Stimulated activated CD4-positive, alpha-beta T cell treated with anti-CD3 and anti-CD28 coated beads, Interleukin-12 subunit alpha, Interleukin-12 subunit beta, amount 100 ng/mL, for 4 hours (primary cell): ENCODE results near the gene DNAJC18.

Experiments
- DNase-seq: peaks from one replicate; pipeline ENCODE4 v3.0.0-alpha.2; 2020

DNAJC18 gene

DNA sequence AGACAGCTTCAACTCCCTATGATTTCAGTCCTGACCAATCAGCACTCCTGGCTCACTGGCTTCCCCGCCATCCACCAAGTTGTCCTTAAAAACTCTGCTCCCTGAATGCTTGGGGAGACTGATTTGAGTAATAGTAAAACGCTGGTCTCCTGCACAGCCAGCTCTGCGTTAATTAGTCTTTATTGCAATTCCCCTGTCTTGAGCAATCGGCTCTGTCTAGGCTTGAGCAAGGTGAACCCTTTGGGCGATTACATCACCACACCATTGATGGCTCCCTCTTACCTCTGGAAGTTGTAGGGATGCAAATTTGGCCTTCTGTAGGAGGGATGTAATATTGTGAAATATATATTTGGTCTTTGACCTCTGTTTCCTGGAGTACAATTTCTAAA is 53.3 kb downstream of the DNAJC18 start:
- DNase-seq = no peak

GRCh38 chr5:139385061-139386049 is 54.0 kb downstream of the DNAJC18 start:
- no peak for DNase-seq

DNA sequence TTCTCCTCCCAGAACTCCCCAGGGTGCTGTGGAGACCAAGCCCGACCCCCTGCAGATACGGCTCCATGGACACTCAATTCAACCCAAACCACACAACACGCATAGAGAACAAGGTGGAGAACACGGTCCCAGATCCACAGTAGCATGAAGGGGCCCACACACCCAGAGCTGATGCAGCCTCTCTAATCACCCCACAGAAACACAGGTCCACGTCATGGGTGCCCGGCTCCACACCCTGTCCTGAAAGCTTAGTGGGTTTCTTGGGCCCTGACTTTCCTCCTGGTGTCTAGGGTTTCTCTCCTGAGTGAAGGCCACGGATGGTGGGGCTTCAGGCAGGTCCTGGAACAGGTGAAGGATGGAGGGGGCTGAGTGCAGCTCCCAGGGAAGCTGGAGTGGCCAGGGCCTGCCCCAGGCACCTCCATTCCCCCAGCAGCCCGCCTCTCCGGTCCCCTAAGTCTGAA is 54.7 kb downstream of the DNAJC18 start:
- DNase-seq = no peak

- no peak for DNase-seq
Observed at GRCh38 chr5:139383993-139384590, 55.2 kb downstream of the DNAJC18 start.

DNA sequence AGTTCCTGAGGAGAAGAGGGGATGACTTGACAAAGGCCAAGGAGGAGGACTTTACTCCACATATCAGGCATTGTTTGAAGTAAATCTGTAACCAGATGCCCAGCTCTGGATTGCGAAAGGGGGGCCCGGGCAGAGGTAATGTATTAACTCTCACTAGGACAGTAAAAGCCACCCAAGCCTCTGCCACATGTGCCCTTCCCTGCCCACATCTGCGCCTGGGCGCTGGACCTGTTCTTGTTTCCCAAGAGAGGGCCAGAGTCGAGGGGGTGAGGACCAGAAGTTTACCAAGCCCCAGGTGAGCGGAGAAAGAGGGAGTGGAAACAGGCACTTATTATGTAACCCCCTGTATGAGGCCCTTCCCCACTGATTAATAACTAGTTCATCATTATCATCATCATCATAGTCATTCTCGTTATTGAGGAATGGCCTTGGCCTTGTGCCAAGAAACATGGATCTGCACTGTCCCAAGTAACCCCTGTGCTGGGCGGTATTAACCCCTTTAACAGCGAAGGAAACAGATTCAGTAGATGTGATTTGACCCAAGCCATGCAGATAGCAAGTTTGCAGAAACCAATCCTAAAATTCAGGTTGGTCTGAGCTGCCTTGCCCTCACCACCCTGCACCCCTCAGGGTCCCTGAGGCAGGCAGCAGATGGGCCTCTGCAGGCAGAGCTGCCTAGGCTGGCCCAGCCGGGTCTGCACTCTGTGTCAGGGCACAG is 55.9 kb downstream of the DNAJC18 start, which contains the start of gene SLC23A1:
SLC23A1 (minus strand) TSS at position 23 of the 718 bp plus-strand sequence. CDS start 44 bp downstream, outside the sequence.
- DNase-seq = no peak

- no peak for DNase-seq
Observed at GRCh38 chr5:139382807-139383206, 56.5 kb downstream of the DNAJC18 start.

DNA sequence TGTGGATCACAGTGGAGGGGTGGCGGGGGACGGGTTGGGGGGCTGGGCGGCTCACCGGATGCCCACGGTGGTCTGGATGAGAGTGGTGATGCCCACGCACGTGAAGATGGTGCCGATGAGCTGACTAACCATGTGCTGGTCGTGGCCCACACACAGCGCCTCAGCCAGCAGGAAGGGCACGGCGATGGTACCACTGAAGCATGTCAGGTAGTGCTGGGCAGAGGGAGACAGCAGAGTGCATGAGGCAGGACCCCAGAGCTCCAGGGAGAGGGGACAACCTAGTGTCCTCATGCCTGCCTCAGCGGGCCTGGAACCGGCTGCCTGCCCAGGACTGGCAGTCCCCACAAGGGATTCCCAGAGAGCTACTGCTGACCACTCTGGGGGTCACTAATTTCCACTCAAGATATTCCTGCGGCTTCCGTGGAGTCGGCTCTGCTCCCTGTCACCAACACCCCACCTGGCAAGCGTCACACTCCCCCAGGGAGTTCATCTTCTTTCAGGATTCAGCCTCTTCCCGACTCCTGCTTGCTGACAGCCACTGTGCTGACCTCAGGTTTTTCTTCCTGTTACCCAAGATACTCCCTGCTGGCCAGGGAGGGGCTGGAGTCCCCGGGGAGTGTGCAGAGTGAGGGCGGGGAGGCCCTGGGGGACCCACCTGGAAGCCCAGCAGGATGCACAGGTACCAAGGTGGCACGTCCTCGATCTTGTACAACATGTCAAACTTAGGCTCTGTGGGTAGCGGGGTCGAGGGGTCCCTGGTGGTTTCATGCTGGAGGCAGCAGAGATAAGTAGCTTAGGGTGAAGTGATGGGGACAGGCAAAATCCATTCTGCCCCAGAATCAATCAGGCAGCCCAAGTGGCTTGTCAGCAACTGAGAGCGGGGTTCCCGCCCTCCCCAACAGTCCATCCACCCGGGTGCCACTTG is 57.2 kb downstream of the DNAJC18 start:
- no peak for DNase-seq

GRCh38 chr5:139379626-139380449 is 59.5 kb downstream of the DNAJC18 start:
- DNase-seq = no peak

GRCh38 chr5:139378941-139379361 is 60.4 kb downstream of the DNAJC18 start:
- no peak for DNase-seq

DNA sequence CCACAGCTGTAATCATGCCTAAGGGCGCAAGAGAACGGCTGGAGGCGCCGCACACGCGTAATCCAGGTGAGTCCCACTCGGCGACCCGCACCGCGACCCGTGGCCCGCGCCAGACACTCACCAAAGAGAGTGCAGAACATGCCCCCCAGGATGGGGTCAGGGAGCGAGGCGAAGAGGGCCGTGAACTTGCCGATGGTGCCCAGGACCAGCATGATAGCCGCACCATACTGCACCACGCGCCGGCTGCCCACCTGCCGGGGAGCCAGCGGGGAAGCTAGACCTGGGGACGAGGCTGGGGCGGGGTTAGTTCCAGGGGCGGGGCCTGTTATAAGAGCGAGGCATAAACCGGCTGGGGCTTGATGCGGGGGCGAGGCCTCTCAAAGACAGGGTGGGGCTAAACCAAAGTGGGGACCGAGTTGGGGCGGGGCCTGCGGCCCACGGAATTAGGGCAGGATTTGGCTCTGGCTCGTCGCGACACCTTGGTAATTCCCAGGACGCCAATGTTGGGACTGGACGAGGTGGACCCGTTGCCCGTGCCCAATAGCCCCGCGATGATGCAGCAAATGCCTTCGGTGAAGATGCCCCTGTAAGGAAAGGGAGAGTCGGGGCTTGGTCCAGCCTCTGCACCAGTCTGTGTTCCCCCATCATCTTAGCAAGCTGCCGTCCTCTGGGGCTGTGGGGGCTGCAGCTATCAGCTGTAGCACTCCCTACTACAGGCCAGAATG is 61.1 kb downstream of the DNAJC18 start:
- DNase-seq = no peak

DNA sequence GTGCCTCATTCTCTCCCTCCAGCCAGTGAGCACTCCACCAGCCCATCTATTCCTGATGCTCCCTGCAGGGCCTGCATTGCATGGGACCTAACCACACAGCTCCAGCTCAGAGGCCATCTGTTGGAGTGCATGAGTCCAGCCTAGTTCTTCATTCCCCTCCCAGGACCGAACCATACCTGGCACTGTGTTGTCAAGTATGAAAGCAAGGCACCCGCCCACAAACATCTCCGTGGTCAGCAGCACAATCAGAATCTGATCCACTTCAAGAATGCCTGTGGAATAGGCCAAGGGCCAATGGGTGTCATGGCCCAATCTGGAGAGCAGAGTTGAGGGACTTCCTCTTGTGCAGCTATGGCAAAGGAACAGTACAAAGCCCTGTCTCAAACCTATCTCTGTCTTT is 62.1 kb downstream of the DNAJC18 start:
- no peak for DNase-seq

- no peak for DNase-seq
Observed at GRCh38 chr5:139376364-139376763, 63.0 kb downstream of the DNAJC18 start.

GRCh38 chr5:139374909-139375308 is 64.4 kb downstream of the DNAJC18 start:
- no peak for DNase-seq

DNA sequence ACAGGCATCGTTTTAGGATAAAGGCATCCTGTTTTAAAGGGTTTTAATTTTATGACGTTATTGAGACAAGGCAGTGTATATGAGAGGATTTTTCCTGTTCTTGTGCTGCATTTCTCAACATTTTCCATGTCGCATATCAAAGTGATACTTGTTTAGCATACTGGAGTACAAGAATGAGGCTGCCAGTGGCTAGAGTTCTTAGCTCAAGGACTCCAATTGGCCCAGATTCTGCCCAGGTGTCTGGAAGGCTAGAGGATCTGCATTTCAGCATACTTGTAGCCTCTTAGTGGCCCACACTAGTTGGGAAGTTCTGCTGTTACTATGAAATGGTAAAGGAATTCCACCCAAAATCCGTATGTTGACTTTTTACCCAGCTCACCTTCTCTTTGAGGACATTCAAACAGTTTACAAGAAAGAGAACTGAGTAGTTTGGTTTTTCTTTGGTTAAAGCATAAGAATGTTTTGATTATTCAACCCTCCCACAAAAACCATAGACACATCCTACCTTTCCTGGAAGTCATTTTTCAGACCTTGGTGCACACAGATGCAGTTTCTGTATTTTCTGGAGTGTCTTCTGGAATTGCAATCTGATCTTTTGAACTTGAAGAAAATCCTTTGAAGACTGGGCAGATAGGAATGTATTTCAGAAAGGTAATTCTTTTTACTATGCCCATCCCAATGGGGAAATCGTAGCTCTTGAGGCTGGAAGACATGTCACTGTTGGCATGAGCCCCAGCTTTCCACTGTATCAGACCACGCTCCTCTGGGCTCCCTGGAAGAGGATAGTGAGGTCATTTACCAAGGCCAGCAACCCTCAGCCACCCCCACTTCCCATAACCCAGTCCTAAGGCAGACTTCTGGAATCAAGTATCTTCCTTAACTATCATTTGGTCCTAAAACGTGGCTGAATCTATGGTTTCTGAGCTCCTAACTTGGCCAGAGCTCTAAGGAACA is 67.6 kb downstream of the DNAJC18 start:
- no peak for DNase-seq

- DNase-seq = no peak
Observed at GRCh38 chr5:139369181-139369580, 70.1 kb downstream of the DNAJC18 start.

DNA sequence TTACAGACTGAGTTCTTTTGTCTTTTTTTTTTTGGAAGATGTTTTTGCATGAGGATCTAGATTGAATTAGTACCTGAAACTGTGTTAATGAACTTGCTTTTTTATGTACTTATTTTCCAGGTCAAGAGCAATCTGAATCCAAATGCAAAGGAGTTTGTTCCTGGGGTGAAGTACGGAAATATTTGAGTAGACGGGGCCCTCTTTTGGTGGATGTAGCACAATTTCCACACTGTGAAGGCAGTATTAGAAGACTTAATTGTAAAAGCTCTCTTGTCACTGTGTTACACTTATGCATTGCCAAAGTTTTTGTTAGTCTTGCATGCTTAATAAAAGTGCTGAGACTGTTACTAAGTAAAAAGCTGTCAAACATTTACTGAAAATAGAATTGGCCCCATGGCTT is 70.7 kb downstream of the DNAJC18 start:
- DNase-seq = no peak

- no peak for DNase-seq
Observed at GRCh38 chr5:139364466-139364865, 74.9 kb downstream of the DNAJC18 start.

GRCh38 chr5:139363937-139364336 is 75.4 kb downstream of the DNAJC18 start:
- DNase-seq = no peak

DNA sequence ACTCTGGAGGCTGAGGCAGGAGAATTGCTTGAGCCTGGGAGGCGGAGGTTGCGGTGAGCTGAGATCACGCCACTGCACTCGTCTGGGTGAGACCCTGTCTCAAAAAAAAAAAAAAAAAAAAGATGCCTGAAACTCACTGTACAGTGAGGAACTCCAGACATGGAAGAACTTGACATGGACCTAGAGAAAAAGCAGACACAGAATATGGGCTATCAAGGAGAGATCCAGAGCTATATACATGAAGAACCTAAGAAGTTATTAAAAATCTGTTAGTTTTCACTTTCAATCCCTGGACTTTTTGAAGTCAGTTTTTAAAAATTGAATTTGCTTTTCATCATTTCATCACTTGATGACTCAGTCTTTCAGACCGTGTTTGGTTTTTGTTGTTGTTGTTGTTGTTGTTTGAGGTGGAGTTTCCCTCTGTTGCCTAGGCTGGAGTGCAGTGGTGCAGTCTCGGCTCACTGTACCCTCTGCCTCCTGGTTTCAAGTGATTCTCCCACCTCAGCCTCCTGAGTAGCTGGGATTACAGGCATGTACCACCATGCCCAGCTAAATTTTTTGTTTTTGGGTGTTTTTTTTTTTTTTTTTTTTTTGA is 77.4 kb downstream of the DNAJC18 start:
- DNase-seq = no peak
